A673 (cell line): ENCODE measurements around the gene SGCB.

Source experiments
- EZH2 ChIP-seq: fragments of 200-600 bp; sonication (generic); IDR thresholded peaks from 2 replicates; pipeline ENCODE4 v1.6.1; 2017; ENCODE audit warnings: borderline replicate concordance, low read depth, mild to moderate bottlenecking, mixed read lengths, antibody characterized with exemption, low read length; ENCODE audit not compliant: poor library complexity, severe bottlenecking
- TF ChIP-seq, protein P1 (sequence below): fragments of 300-800, 200-600 bp; sonication (generic); conservative IDR thresholded peaks from 2 replicates; pipeline ENCODE4 v1.5.1; 2017; ENCODE audit warnings: low read depth, mild to moderate bottlenecking, antibody characterized with exemption, low read length, moderate library complexity, mixed read lengths

DNA sequence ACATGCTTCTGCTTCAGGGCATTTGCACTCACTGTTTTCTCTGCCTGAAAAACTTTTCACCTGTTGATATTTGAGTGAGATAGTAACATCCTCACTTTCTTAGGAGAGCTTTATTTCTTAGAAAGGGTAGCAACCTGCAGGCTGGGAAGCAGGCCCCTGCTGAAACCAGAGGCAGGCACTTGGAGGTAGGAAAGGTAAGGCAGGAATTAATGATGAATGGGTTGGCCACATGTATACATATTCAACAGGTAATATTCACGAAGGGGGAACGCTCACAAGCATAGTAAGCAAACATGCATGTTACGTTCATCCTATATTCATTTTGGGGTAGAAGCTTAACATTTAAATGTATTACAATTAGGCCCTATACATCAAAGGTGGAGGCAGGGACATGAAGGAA is 16.2 kb upstream of the SGCB start:
- TF ChIP-seq, protein P1, sequence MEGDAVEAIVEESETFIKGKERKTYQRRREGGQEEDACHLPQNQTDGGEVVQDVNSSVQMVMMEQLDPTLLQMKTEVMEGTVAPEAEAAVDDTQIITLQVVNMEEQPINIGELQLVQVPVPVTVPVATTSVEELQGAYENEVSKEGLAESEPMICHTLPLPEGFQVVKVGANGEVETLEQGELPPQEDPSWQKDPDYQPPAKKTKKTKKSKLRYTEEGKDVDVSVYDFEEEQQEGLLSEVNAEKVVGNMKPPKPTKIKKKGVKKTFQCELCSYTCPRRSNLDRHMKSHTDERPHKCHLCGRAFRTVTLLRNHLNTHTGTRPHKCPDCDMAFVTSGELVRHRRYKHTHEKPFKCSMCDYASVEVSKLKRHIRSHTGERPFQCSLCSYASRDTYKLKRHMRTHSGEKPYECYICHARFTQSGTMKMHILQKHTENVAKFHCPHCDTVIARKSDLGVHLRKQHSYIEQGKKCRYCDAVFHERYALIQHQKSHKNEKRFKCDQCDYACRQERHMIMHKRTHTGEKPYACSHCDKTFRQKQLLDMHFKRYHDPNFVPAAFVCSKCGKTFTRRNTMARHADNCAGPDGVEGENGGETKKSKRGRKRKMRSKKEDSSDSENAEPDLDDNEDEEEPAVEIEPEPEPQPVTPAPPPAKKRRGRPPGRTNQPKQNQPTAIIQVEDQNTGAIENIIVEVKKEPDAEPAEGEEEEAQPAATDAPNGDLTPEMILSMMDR, result no peak
- no peak for TF ChIP-seq EZH2
